Measurements from ENCODE around the gene TANC1.
A peak's percentile ranks its signal among the peaks of the same experiment; 100 is the strongest.

Gene TANC1

GRCh38 chr2:158968396-158969161 is at the start of gene TANC1:
TANC1 (plus strand) TSS chr2:158968640; CDS start chr2:159065911, 97,271 bp downstream.
- peaks cover 46% of the 10 kb centered on the region for H3K27me3 Mint-ChIP-seq
- peak within 1 kb of the TSS; percentile 72 for H3K4me3 Mint-ChIP-seq
- no peaks in the 10 kb centered on the region for H3K9me3 Mint-ChIP-seq
- H3K36me3 Mint-ChIP-seq = no peaks in the 10 kb centered on the region
- no peak within 1 kb of the TSS for H3K27ac Mint-ChIP-seq
- peaks cover 15% of the 10 kb centered on the region for H3K4me1 Mint-ChIP-seq

- Mint-ChIP-seq H3K36me3 (no peaks in the 10 kb centered on the region), H3K4me3 (no peak overlapping the region), H3K9me3 (no peaks in the 10 kb centered on the region), H3K27ac (no peak overlapping the region), H3K27me3 (peaks cover 2% of the 10 kb centered on the region), H3K4me1 (no peaks in the 10 kb centered on the region)
These were observed 46.6 kb upstream of the TANC1 start for GRCh38 chr2:158921599-158922408.

- no peaks in the 10 kb centered on the region for H3K36me3 Mint-ChIP-seq
- no peak overlapping the region for H3K27ac Mint-ChIP-seq
- no peaks in the 10 kb centered on the region for H3K9me3 Mint-ChIP-seq
- H3K27me3 Mint-ChIP-seq = peaks cover 2% of the 10 kb centered on the region
- no peak overlapping the region for H3K4me3 Mint-ChIP-seq
- H3K4me1 Mint-ChIP-seq = no peaks in the 10 kb centered on the region
These were observed 45.8 kb upstream of the TANC1 start for GRCh38 chr2:158922601-158923000.

- Mint-ChIP-seq H3K4me1 (no peaks in the 10 kb centered on the region), H3K4me3 (no peak overlapping the region), H3K27ac (no peak overlapping the region), H3K27me3 (peaks cover 2% of the 10 kb centered on the region), H3K36me3 (no peaks in the 10 kb centered on the region), H3K9me3 (no peaks in the 10 kb centered on the region)
These were observed 45.3 kb upstream of the TANC1 start for GRCh38 chr2:158923180-158923594.

DNA sequence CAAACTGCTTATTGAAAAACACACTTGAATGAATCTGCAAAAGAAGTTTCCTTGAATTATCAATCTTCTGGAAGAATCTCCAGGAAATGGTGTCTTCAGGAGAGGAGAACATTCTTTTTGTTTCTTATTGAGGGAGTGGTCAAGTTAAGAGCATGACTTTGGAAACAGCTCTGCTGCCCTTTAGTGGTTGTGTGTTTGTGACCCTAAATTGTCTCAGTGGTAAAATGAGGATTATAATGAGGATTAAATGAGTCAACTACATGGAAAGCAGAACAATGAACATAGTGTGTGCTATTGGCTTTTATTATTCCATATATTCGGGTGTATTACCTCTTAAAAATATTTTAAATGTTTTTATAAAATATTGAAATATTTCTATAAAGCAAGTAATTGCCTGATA is 44.8 kb upstream of the TANC1 start:
- Mint-ChIP-seq H3K27ac (no peak overlapping the region), H3K4me3 (no peak overlapping the region), H3K4me1 (no peaks in the 10 kb centered on the region), H3K36me3 (peaks cover under 1% of the 10 kb centered on the region), H3K9me3 (peaks cover 3% of the 10 kb centered on the region), H3K27me3 (peaks cover 3% of the 10 kb centered on the region)

GRCh38 chr2:158926478-158926948 is 41.9 kb upstream of the TANC1 start:
- no peaks in the 10 kb centered on the region for H3K4me1 Mint-ChIP-seq
- peaks cover 6% of the 10 kb centered on the region for H3K27me3 Mint-ChIP-seq
- no peak overlapping the region for H3K27ac Mint-ChIP-seq
- H3K4me3 Mint-ChIP-seq = no peak overlapping the region
- H3K9me3 Mint-ChIP-seq = peaks cover 11% of the 10 kb centered on the region
- peaks cover 4% of the 10 kb centered on the region for H3K36me3 Mint-ChIP-seq

DNA sequence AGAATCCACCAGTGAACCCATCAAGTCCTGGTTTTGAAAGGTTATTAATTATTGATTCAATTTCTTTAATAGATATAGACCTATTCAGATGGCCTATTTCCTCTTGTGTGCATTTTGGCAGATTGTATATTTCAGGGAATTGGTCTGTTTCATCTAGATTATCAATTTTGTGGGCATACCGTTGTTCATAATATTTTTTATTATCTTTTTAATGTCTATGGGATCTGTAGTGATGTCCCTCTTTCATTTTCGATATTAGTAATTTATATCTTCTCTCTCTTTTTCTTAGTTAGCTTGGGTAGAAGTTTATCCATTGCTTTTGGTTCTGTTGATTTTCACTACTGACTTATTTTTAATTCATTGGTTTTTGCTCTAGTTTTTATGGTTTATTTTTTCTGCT is 39.9 kb upstream of the TANC1 start:
- H3K9me3 Mint-ChIP-seq = peaks cover 11% of the 10 kb centered on the region
- no peaks in the 10 kb centered on the region for H3K4me1 Mint-ChIP-seq
- H3K36me3 Mint-ChIP-seq = peaks cover 4% of the 10 kb centered on the region
- H3K4me3 Mint-ChIP-seq = no peak overlapping the region
- H3K27me3 Mint-ChIP-seq = peaks cover 6% of the 10 kb centered on the region
- H3K27ac Mint-ChIP-seq = no peak overlapping the region

- Mint-ChIP-seq H3K9me3 (peaks cover 11% of the 10 kb centered on the region), H3K4me3 (no peak overlapping the region), H3K27me3 (peaks cover 6% of the 10 kb centered on the region), H3K36me3 (peaks cover 4% of the 10 kb centered on the region), H3K4me1 (no peaks in the 10 kb centered on the region), H3K27ac (no peak overlapping the region)
These were observed 39.5 kb upstream of the TANC1 start for GRCh38 chr2:158928965-158929364.

- H3K36me3 Mint-ChIP-seq = peaks cover 4% of the 10 kb centered on the region
- no peak overlapping the region for H3K4me3 Mint-ChIP-seq
- peaks cover 11% of the 10 kb centered on the region for H3K9me3 Mint-ChIP-seq
- peaks cover 5% of the 10 kb centered on the region for H3K27me3 Mint-ChIP-seq
- no peaks in the 10 kb centered on the region for H3K4me1 Mint-ChIP-seq
- H3K27ac Mint-ChIP-seq = no peak overlapping the region
These were observed 36.9 kb upstream of the TANC1 start for GRCh38 chr2:158931572-158931971.

- Mint-ChIP-seq H3K4me1 (no peaks in the 10 kb centered on the region), H3K27me3 (peaks cover 4% of the 10 kb centered on the region), H3K9me3 (peaks cover 11% of the 10 kb centered on the region), H3K36me3 (peaks cover 4% of the 10 kb centered on the region), H3K27ac (no peak overlapping the region), H3K4me3 (no peak overlapping the region)
These were observed 36.3 kb upstream of the TANC1 start for GRCh38 chr2:158932131-158932645.

DNA sequence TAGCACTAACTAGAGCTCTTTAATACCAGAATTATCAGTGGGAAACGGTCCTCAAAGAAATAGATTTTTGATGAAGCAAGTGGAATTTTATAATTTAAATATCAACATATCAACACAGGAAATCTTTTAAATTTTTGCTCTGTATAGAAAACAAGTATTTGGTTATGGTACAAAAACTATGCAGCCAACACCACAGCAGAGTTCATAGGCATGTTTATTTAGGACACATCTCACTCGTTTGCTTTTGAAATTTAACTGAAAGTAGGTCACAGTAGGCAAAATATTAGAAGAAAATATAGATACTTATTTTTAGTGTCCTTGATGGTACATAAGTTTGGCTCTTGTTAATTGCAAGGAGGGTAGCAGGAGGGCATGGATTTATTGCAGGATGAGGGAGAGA is 34.3 kb upstream of the TANC1 start:
- Mint-ChIP-seq H3K9me3 (peaks cover 3% of the 10 kb centered on the region), H3K27me3 (peaks cover 1% of the 10 kb centered on the region), H3K4me3 (no peak overlapping the region), H3K27ac (no peak overlapping the region), H3K36me3 (peaks cover 2% of the 10 kb centered on the region), H3K4me1 (no peaks in the 10 kb centered on the region)

GRCh38 chr2:158935617-158936016 is 32.8 kb upstream of the TANC1 start:
- H3K27me3 Mint-ChIP-seq = no peaks in the 10 kb centered on the region
- H3K27ac Mint-ChIP-seq = no peak overlapping the region
- no peak overlapping the region for H3K4me3 Mint-ChIP-seq
- H3K9me3 Mint-ChIP-seq = no peaks in the 10 kb centered on the region
- no peaks in the 10 kb centered on the region for H3K36me3 Mint-ChIP-seq
- no peaks in the 10 kb centered on the region for H3K4me1 Mint-ChIP-seq

DNA sequence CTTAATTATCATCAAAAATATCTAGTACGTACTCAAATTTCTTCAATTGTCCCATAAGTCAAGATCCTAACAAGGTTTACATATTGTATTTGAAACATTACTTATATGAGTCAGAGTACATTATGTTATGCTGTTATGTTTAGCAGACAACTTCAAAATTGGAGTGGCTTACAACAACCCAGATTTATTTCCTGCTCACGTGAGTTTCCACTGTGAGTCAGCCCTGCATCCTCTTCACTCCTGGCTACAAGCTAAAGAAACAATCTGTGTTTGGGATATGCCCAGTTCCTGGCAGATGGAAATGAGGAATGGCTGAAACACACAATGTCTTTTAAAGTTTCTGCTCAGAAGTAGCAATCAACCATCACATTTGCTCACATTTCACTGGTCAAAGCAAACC is 31.5 kb upstream of the TANC1 start:
- Mint-ChIP-seq H3K27ac (no peak overlapping the region), H3K27me3 (no peaks in the 10 kb centered on the region), H3K36me3 (no peaks in the 10 kb centered on the region), H3K9me3 (no peaks in the 10 kb centered on the region), H3K4me3 (no peak overlapping the region), H3K4me1 (no peaks in the 10 kb centered on the region)

- Mint-ChIP-seq H3K36me3 (no peaks in the 10 kb centered on the region), H3K9me3 (no peaks in the 10 kb centered on the region), H3K27ac (no peak overlapping the region), H3K27me3 (no peaks in the 10 kb centered on the region), H3K4me3 (no peak overlapping the region), H3K4me1 (no peaks in the 10 kb centered on the region)
These were observed 28.1 kb upstream of the TANC1 start for GRCh38 chr2:158940356-158940755.

DNA sequence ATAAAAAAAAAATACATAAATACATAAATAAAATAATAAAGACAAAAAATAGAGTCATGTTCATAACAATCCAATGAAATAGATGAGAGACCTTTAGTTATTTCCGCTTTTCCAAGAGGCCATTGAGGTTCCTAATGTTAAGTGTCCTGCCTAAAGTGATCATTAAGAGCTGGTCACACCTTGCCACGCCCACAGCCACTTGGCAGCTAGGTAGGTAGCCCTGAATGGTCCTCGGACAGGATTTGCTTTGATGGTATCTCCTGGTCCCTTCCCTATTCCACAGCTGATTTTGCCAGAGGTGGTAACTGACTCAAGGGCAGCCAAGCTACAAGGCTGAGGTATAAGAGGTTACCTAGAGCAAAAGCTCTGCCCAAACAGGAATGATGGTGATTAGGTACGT is 24.5 kb upstream of the TANC1 start:
- H3K27ac Mint-ChIP-seq = no peak overlapping the region
- H3K9me3 Mint-ChIP-seq = no peaks in the 10 kb centered on the region
- H3K27me3 Mint-ChIP-seq = no peaks in the 10 kb centered on the region
- no peaks in the 10 kb centered on the region for H3K4me1 Mint-ChIP-seq
- H3K36me3 Mint-ChIP-seq = no peaks in the 10 kb centered on the region
- no peak overlapping the region for H3K4me3 Mint-ChIP-seq

All from activated naive CD4-positive, alpha-beta T cell treated with anti-CD3 and anti-CD28 coated beads, Interleukin-2, amount 50 U/mL, for 24 hours (primary cell).